Hematopoietic multipotent progenitor cell treated with erythropoietin and hydrocortisone succinate and interleukin-3 and kit ligand, for 17 days (in vitro differentiated cells): Measurements from ENCODE around the gene PAPOLB.

Experiments
- DNase-seq: peaks from one replicate; pipeline ENCODE4 v3.0.0-alpha.2; 2015; ENCODE audit warnings: low spot score

The PAPOLB gene

GRCh38 chr7:4823441-4824119 is 38.2 kb downstream of the PAPOLB start:
- no peak for DNase-seq

DNA sequence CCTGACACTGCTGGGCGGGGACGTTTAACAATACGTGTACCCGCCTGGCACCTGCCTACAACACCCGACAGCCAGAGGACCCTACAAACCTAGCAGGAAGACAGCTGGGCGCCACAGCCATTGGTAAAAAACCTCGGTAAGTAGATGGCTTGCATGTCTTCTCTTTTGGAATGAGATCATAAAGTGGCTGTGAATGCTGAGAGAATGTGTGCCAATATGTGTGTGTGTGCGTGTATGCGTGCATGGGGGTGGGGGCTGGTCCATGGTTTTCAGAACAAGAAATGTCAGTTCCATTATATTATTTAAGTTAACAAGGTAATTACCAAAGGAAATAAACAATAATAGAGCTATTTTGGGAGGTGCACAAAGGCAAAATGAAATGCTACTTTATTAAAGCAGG is 39.2 kb downstream of the PAPOLB start:
- no peak for DNase-seq

DNA sequence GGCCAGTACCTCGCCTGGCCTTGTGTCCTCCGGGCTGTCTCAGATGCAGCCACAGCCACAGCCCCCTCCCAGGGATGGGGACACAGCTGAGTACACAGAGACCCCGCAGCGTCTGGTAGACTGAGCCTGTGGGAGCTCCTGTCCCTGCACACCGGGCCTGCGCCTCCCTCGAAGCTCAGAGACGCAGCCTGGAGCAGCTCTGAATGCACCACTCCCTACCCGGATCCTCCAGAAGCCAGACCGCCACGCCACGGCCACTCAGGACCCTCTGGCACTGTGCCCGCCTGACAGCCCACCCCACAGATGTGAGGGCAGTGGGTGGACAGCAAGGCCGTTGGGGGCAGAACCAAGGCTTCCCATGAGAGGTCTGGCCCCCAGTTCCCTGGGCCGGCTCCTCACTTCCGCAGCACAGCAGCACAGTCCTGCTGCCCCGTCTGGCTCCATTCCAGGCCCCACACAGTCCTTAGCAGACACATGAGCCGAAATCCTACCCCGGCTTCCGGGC is 40.8 kb downstream of the PAPOLB start:
- no peak for DNase-seq

DNA sequence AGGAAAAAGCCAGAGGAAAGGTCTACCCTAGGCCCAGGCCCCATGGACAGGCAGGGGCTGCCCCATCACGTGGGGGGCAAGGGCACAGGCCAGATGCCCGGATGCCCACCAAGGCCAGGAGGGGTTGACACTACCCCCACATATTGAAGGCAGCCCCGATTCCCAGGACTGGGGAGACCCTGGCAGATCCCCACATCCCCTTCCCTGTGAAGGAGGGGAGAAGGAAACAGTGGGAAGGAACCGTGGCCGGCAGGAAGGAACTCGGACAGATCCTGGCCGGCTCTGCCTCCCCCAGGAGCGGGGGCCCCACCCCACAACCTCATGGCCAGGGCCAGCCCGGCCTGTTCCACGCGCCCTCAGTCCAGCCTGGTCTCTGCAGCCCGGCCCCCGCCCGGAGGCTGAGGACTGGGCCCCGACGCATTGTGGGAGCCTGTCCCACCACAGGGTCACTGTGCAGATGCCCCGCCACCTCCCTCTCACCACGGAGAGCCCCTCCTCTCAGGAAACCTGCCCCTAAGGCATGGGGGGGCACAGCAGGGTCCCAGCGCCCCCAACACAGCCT is 41.3 kb downstream of the PAPOLB start:
- DNase-seq: no peak

DNA sequence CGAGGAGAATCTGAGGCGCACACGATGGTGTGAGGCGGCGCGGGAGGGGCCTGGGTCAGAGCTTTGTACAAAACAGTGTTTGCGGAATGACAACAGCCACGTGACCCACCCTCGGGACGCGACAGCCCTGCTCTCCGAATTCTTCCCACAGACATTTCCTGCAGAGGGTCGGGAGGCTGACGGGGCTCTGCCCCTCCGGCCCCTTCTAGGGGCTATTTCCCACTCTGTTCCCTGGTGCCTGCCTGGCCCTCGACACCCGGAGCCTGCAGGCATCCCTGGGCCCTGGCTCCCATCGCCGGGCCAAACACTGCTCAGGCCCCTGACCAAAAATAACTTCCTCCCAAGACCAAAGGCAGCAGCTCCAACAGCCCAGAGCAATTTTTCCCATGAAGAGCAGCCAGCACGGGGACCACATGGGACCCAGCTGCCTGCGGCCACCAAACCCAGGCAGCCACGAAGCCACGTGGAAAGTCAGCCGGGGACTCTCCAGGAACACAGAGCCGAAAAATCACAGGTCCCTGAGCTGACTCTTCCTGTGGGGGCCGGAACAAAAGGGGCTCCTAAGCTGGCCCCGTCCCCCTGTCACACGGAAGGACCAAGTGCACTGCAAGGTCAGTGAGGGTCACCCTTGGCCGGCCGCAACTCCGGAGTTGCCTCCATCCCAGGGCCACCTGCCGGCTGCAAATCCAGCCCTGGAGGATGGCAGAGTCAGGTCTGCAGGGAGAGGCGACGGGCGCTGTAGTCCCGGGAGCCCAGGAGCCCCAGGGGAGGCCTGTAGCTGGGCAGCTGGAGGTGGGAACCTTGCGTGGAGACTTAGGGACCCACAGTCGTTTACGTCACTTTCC is 42.0 kb downstream of the PAPOLB start:
- DNase-seq: no peak

- no peak for DNase-seq
Measured at GRCh38 chr7:4818000-4818794, 43.6 kb downstream of the PAPOLB start.

DNA sequence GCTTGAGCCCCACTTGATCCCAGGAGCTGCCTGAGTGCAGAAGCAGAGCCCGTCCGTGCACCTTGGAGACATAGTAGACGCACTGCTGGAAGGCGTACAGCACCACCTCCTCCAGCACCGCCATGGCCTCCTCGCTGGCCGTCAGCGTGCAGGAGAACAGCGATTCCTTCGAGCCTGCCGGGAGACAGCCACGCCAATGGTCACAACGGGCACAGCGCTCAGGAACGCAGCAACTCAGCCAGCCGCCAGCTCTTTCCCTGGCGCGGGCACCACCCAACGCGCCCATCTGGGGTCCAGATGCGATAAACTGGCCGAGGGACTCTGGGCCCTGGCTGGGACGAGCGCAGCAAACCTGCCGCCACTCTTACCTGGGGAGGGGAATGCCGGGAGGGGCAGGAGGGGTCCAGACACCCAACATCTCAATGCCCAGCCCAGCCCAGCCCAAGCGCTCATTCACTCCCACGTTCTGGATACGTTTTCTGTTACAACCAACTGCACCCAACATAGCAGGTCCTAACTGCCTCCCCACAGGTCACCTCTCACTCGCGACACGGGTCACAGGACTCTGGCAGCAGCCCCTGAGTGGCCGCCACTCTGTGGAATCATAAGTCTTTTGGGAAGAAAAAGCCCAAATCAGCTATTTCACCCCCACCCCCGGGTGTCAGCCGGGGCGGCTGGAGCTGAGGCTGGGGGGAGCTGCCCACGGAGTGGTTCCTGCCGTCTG is 44.5 kb downstream of the PAPOLB start:
- no peak for DNase-seq

DNA sequence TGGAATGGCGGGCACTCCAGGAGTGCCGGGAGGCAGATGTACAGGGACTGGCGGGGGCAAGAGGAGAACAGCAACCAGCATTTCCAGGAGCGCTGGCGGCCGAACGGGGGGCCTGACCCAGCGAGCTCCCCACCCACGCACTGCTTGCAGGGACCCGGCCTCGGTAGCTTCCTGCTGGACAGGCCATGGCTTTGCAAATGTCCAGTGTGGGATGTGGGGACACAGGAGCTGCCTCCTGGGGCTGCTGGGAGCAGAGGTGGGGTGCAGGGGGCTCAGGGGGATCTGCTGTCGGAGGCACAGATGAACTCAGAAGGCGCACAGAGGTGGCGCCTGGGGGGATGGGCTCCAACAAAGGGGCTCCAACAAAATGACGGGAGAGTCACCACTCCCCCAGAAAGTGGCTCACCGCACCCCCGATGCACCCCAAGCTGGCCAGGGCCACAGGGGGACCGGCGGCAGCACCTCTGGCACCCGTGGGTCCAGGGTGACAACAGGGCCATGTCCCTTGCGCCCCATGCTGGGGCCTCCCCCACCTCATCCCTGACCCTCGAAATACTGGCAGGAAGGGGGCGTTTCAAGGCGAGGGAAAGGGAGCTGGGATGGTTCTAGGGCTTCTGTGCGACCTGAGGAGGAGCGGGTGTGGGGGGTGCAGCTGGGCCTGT is 45.3 kb downstream of the PAPOLB start:
- DNase-seq: no peak

- no peak for DNase-seq
Measured at GRCh38 chr7:4815609-4816418, 46.0 kb downstream of the PAPOLB start.

DNA sequence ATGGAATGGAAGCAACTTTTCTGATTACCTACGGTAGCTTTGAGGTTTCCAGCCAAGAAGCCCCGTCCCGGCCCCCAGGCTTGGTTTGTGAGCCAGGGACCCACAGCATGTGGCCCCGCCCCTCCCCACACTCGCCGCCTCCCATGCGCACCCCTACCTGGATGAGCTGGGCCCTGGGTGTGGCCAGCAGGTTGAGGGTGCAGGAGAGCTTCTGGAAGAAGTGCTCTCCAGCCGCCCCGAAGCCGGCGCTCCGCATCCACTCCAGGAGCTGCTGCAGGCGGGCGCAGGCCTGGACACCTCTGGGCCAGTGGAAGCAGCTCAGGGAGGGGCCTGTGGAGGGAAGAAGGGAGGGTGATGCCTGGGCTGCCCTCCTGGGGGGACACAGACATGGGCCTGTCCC is 46.7 kb downstream of the PAPOLB start:
- DNase-seq: no peak

DNA sequence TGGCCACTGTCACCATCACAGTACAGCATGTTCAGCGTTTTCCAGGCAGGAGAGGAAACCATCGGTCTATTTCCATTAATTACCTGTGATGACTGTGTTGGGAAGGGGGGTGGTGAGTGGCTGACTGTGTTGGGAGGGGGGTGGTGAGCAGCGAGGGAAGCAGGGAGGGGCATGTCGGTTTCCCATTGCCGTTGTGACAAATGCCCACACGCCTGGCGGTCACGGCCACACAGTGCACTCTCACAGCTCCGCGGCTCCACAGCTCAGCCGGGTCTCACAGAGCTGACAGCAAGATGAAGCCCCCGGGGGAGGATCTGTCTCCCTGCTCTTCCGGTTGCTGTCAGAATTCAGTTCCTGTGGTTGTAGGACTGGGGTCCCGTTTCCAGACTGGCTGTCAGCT is 47.4 kb downstream of the PAPOLB start:
- no peak for DNase-seq

- DNase-seq: no peak
Measured at GRCh38 chr7:4809666-4810065, 52.2 kb downstream of the PAPOLB start.

DNA sequence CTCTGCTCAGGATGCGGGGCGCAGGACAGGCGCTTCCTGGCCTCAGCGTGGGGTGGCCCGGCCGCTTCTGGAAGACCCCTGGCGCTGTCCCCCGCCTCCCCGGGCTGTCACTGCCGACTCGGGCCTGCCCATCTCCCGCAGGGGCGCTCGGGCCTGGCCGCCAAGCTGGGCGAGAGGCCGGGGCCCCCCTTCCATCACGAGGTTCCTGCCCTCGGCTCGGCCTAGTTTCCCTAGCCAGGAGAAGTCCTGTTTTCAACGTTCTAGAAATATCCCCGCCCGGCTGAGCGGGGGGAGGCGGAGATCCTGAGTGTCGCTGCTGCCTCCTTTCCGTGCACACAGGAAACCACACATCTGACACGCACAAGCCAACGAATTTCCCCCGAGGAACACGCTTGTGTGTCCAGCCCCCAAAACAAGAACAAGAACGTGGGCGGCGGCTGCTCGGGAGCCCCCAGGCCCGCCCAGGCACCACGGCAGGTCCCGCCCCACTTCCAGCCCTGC is 52.7 kb downstream of the PAPOLB start:
- no peak for DNase-seq

DNA sequence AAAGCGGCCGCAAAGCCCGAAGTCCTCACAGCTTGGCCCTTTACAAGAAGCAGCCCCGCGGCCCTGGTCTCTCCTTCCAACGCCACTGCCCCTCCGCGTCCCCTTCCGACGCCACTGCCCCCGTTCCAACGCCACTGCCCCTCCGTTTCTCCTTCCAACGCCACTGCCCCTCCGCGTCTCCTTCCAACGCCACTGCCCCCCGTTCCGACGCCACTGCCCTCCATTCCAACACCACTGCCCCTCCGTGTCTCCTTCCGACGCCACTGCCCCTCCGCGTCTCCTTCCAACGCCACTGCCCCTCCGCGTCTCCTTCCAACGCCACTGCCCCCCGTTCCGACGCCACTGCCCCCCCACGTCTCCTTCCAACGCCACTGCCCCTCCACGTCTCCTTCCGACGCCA is 53.3 kb downstream of the PAPOLB start:
- no peak for DNase-seq

DNA sequence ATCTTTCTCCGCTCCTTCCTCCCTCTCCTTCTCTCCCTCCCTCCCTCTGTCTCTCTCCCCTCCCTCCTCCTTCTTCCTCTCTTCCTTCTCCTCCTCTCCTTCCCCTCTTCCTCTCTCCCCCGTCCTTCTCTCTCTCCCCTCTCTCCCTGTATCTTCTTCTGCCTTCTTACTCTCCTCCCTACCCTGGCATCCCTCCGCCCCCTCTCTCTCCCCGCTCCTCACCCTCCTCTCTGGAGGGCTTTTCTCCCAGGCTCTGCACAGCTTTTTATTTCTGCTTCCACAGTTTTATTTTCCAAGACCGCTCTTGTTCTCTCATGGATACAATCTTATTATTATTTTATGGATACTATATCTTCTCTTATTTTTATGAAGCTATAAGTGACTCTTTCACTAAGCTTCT is 53.8 kb downstream of the PAPOLB start:
- DNase-seq: no peak
